ENCODE results near the gene PLEKHG2. TPM values are rescaled to one million over a fixed set of nuclear protein-coding genes. Genes with fewer than 3 reads are reported as not detected.

PLEKHG2 gene
- total and polyA plus RNA-seq, 3 donors from 2014 or later: 22.6 to 32.8 (median 29.2) TPM

- peak overlapping the region; percentile 97 for H3K27ac ChIP-seq
These were observed 32.2 kb downstream of the PLEKHG2 start for GRCh38 chr19:39444598-39445195.

GRCh38 chr19:39445196-39446111 is 33.0 kb downstream of the PLEKHG2 start, which contains the start of gene SUPT5H:
Gene SUPT5H (plus strand): TSS chr19:39445582. CDS start chr19:39445891, 309 bp downstream.
- H3K27ac ChIP-seq: peak within 1 kb of the TSS; percentile 97
- no peaks in the 10 kb centered on the region for H3K9me3 ChIP-seq
- peaks cover 27% of the 10 kb centered on the region for H3K4me1 ChIP-seq
- peak; percentile 98 for DNase-seq
- no peaks in the 10 kb centered on the region for H3K36me3 ChIP-seq (ENCODE audit: low read depth, missing control alignments)
- TF ChIP-seq CTCF (IDR thresholded peaks at IDR 0.05): no peak
- TF ChIP-seq POLR2A (IDR thresholded peaks at IDR 0.05): peak; percentile 84
- 0% methylated on average over 45 to 68 of the region's 68 CpGs for WGBS, 2 donors
- no peaks in the 10 kb centered on the region for H3K27me3 ChIP-seq
- H3K4me3 ChIP-seq: peak within 1 kb of the TSS; percentile 81 to 94
- intact Hi-C loops (cut with DNase I; ENCODE audit: low total_unique reads): no loop called here

More at GRCh38 chr19:39444598-39445195, 32.2 kb downstream of the PLEKHG2 start:
- TF ChIP-seq CTCF (IDR thresholded peaks at IDR 0.05) (no peak), POLR2A (IDR thresholded peaks at IDR 0.05) (no peak)
- peak; percentile 38 for DNase-seq
- Histone ChIP-seq H3K27me3 (no peaks in the 10 kb centered on the region), H3K4me3 (peak overlapping the region; percentile 81 to 94), H3K36me3 (ENCODE audit: low read depth, missing control alignments) (no peaks in the 10 kb centered on the region), H3K4me1 (peaks cover 24% of the 10 kb centered on the region), H3K9me3 (no peaks in the 10 kb centered on the region)
- WGBS, 2 donors: 2% methylated on average over 17 of the region's 17 CpGs
- intact Hi-C loops (cut with DNase I; ENCODE audit: low total_unique reads): no loop called here

- WGBS, 2 donors: 77 to 79% methylated on average over 16 of the region's 16 CpGs
- Histone ChIP-seq H3K4me1 (peaks cover 26% of the 10 kb centered on the region), H3K27ac (peak overlapping the region in 1 of 2 donors; percentile 97), H3K36me3 (ENCODE audit: low read depth, missing control alignments) (no peaks in the 10 kb centered on the region), H3K27me3 (no peaks in the 10 kb centered on the region), H3K9me3 (no peaks in the 10 kb centered on the region), H3K4me3 (peak overlapping the region; percentile 81 to 94)
- DNase-seq: no peak
- TF ChIP-seq POLR2A (IDR thresholded peaks at IDR 0.05) (no peak), CTCF (IDR thresholded peaks at IDR 0.05) (no peak)
- intact Hi-C loops (cut with DNase I; ENCODE audit: low total_unique reads): no loop called here
These were observed 34.1 kb downstream of the PLEKHG2 start for GRCh38 chr19:39446365-39447084.

- intact Hi-C loops (cut with DNase I; ENCODE audit: low total_unique reads): no loop called here
- no peaks in the 10 kb centered on the region for H3K9me3 ChIP-seq
- DNase-seq: no peak
- H3K36me3 ChIP-seq (ENCODE audit: low read depth, missing control alignments): no peaks in the 10 kb centered on the region
- no peaks in the 10 kb centered on the region for H3K27me3 ChIP-seq
- WGBS, 2 donors: 70 to 77% methylated on average over 3 of the region's 3 CpGs
- no peak overlapping the region for H3K4me3 ChIP-seq
- TF ChIP-seq POLR2A (IDR thresholded peaks at IDR 0.05): no peak
- TF ChIP-seq CTCF (IDR thresholded peaks at IDR 0.05): no peak
- no peak overlapping the region for H3K27ac ChIP-seq
- H3K4me1 ChIP-seq: peaks cover 33% of the 10 kb centered on the region
These were observed 35.8 kb downstream of the PLEKHG2 start for GRCh38 chr19:39448271-39448670.
